Sigmoid colon (tissue), 4 donors: Measurements from ENCODE around the gene MYL5.

ENCODE experiments used
- EP300 ChIP-seq, 4 donors: sonication (generic); formaldehyde crosslinking; IDR thresholded peaks; one replicate each; pipeline ENCODE4 v1.6.1; 2017; ENCODE audit warnings: antibody characterized with exemption in 4 of 4
- POLR2A ChIP-seq, 2 donors: fragments of 450-650 bp; IDR thresholded peaks; one replicate each; pipeline ENCODE4 v1.6.1; 2016; ENCODE audit warnings: antibody characterized with exemption in 2 of 2, mild to moderate bottlenecking in 2 of 2, moderate library complexity in 2 of 2
- POLR2AphosphoS5 ChIP-seq, 4 donors: sonication (generic); formaldehyde crosslinking; IDR thresholded peaks; one replicate each; pipeline ENCODE4 v1.6.1; 2017; ENCODE audit warnings: antibody characterized with exemption in 4 of 4

DNA sequence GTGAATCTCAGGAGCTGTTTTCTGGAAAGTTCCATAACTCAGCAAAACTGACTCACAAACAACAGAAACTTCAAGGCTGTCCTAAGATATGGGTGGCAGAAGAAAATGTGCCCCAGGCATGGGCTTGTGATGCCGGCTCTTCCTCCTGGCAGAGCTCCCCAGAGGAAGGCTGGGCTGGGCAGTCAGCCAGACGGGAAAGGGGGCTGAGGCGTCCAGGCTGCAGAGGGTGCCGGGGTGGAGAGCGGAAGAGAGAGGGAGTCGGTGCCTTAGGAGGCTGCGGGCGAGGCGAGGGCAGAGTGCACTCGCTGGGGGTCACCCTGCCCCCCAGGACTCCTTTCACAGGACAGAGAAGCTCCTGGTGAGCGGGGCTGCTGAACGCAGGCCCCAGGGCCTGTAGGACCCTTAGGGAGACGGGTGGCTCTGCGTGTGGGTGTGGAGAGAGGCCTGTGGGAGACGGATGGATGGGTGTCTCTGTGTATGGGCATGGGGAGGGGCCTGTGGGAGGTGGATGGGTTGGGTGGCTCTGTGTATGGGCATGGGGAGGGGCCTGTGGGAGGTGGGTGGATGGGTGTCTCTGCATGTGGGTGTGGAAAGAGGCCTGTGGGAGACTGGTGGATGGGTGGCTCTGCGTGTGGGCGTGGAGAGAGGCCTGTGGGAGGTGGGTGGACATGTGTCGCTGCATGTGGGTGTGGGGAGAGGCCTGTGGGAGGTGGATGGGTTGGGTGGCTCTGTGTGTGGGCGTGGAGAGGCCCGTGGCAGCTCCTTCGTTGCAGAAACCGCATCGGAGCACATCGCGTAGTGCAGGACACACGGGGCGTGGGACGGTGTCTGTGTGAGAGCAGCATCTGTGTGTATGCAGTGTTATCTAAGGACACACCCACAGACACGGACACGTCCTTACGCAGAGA lies 47.2 kb downstream of the MYL5 start:
- TF ChIP-seq POLR2A (IDR thresholded peaks at IDR 0.05) (no peak), EP300 (IDR thresholded peaks at IDR 0.05) (no peak), POLR2AphosphoS5 (IDR thresholded peaks at IDR 0.05) (no peak)
